GM12801 (cell line): Measurements from ENCODE around the gene ALG1.

ENCODE experiments used
- TF ChIP-seq, protein P1 (sequence below): IDR thresholded peaks from one replicate; pipeline ENCODE4 v1.5.1; 2011; ENCODE audit warnings: control low read depth; ENCODE audit not compliant: insufficient read length; ENCODE audit errors: extremely low read depth

ALG1 gene

DNA sequence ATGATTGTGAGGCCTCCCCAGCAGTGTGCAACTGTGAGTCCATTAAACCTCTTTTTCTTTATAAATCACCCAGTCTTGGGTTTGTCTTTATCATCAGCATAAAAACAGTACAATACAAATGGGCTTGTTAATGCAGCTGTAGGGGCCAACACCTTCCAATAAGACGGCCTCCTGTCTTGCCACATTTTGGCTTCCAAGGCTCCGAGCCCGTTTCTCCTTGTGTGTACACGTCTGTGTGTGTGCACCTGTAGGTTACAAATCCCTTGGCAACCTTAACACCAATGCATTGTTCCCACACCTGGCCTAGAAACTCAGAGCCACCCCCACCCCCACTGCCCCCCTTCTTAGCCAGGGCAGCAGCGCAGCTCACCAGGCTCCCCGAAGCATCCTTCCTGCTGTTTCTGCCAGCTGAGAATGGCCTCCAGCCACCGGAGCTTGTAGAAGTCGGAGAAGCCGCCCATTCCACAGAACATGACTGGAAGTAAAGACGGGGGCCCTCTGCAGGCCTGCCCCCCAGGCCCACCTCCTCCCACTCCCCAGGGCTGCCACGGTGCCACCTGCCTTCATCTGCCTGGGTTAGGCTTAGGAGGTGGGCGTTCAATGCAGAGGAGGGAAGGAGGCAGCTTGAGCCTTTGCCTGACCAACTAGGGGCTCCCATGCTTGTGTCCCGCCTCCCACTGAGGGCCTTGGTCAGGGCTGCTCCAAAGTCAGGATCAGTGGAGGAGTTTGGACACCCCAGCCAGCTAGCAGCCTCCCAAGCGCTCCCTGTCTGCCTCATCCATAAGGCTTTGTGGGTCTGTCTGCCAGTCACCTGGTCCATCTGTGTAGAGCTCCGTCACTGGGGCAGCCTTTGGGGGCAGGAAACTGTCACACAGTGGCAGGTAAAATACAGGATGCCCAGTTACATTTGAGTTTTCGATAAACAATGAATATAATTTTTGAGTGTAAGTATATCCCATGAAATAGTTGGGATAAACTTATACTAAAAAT lies 16.5 kb upstream of the ALG1 start:
- TF ChIP-seq, protein P1, sequence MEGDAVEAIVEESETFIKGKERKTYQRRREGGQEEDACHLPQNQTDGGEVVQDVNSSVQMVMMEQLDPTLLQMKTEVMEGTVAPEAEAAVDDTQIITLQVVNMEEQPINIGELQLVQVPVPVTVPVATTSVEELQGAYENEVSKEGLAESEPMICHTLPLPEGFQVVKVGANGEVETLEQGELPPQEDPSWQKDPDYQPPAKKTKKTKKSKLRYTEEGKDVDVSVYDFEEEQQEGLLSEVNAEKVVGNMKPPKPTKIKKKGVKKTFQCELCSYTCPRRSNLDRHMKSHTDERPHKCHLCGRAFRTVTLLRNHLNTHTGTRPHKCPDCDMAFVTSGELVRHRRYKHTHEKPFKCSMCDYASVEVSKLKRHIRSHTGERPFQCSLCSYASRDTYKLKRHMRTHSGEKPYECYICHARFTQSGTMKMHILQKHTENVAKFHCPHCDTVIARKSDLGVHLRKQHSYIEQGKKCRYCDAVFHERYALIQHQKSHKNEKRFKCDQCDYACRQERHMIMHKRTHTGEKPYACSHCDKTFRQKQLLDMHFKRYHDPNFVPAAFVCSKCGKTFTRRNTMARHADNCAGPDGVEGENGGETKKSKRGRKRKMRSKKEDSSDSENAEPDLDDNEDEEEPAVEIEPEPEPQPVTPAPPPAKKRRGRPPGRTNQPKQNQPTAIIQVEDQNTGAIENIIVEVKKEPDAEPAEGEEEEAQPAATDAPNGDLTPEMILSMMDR: no peak

DNA sequence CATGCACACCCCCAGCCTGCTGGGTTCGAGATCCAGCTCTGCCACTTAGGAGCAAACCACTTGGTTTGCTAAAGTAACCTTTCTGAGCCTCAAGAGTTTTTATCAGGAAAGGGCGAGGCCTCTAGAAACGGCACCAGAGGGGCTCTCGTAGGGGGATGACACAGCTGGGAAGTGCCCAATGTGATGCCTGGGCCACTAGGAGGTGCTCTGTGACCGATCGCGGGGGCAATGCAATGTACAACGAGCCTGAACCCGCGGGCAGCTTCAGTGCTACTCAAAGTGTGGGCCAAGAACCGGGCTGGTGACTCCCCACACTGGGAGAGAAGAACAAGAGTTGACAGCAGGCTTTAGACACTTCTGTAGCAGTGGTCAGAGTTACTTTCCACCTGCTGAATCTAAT lies 15.3 kb upstream of the ALG1 start:
- TF ChIP-seq, protein P1: no peak

DNA sequence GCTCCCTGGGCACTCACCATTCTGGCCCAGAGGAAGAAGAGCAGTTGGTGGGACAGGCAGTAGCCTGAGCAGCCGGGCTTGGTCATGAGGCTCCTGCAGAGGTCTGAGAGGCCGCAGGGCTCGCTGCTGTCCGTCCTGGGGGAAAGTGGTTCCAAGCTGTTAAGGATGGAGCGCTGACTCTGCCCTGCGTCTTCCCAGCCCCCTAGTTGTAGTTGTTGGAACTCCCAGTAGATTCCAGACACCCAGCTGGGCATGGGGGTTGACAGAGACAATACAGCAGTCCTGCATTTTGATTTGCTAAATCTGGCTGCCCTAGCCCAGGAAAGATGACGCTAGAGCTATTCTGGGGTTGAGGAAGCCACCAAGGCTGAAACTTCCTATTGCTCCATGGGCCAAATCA lies 13.2 kb upstream of the ALG1 start:
- TF ChIP-seq, protein P1: no peak

DNA sequence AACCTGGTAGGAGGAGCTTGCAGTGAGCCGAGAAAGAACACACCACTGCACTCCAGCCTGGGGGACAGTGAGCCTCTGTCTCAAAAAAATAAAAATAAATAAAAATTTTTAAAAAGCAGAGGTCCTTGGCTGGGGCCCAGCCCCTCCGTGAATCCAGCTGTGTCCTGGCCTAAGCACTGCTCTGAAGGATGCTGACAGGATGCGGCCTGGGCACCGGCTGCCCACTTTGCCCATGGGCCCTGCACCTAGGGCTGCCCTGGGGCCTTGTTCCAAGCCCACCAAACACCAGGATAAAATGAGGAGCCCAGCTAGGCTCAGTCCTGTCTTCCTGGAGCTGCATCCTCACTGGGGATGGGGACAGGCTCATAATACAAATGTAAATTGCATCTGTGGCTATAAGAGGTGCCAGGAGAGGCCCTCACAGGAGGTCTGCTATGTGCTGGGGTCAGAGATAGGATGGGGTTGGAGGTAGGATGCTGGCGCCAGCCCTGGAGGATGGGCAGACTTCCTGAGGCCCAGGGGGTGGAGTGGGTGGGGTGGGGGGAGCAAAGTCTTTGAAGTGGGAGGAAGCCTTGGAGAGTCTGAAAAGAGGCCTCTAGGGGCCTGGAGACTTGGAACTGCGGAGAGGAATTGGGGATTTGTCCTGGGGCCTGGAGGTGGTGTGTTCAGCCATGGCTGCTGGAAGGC lies 12.1 kb upstream of the ALG1 start:
- TF ChIP-seq, protein P1: no peak

DNA sequence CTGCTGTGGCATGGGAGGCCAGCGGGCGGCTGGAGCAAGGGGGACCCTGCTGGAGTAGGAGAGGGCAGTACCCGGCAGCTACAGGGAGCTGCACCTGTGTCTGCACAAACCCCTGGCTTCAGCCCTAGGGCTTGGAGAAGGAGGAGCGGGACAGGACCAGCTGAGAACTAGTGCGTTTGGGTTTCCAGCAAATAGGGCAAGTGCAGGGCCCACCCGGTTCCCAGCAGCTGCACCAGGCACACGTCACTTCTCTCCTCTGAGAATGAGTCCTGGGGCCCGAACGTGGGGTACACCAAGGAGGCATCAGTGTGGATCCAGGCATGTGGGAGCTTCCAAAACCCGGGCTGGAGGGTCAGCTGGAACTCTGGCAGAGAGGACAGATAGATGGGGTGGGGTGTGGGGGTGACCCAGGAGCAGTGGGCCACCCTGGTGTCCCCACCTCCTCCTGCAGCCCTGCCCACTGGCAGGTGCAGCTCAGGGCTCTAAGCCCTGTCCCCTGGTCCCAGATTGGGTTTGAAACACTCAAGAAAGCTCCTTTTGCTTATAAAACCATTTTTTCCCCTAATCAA lies 11.5 kb upstream of the ALG1 start:
- TF ChIP-seq, protein P1: no peak

DNA sequence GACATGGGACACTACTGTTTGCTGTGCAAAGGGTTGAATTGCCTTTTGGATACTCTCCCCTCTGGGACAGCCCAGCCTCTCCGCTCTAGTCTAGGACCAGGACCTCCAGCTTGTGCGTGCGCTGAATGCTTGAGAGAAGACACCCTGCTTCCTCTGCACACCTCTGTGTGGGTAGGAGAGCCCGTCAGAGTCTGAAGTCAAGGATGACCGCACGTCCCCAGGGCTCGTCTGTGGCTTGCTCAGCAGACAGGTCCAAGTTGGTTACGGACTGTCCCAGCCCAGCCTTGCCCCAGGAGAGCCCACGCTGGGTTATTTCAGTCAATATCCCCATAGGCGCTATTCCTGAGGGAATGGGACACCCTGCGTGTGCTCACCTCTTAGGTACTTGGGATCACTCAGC lies 9.6 kb upstream of the ALG1 start:
- TF ChIP-seq, protein P1: no peak
